ENCODE measurements around the gene NECAP2.
"Not testable (repeated sequence)": the region's sequence is repeated elsewhere in the genome, so short reads cannot be mapped to it uniquely, and the experiment has no call there.

Gene NECAP2

GRCh38 chr1:16489195-16489880 is 48.8 kb downstream of the NECAP2 start:
- not testable (repeated sequence) for H3K36me3 ChIP-seq (ENCODE audit: insufficient read depth, low read depth, low read length); H3K4me1 ChIP-seq (ENCODE audit: insufficient read depth, low read length); H3K27ac ChIP-seq (ENCODE audit: low read length); H3K9me3 ChIP-seq (ENCODE audit: insufficient read depth, low read depth, low read length); H3K27me3 ChIP-seq (ENCODE audit: insufficient read depth, low read length); H3K9ac ChIP-seq (ENCODE audit: low read depth, low read length); H3K4me3 ChIP-seq (ENCODE audit: low read length)

DNA sequence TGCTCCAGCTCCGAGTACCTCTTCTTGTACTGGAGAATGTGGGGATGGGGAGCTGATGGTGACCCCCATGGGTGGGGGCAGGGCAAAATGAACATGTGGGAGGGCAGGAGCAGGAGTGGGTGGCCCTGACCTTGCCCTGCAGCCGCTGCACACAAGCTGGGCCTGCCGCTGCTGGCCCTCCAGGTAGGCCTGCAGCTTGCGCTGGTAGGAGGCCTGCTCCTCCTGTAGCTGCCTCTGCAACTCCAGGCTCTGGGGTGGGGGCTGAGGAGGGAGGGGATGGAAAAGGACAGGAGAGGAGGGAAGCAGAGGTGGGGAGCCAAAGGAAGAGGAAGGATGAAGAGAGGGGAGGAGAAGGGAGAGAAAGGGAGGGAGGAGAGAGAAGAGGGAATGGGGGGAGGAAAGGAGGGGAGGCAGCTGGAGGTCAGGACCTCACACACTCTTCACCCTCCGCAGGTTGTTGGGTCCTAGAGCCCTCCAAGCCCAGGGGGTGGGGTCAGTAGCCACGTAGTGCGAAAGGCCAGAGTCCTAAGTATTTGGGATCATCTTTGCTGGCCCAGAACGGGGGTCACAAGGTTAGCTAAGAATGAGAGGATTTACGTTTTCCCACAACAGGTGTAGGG is 50.6 kb downstream of the NECAP2 start:
- Histone ChIP-seq H3K9me3 (ENCODE audit: insufficient read depth, low read depth, low read length) (no peaks in the 10 kb centered on the region), H3K9ac (ENCODE audit: low read depth, low read length) (no peak overlapping the region), H3K27me3 (ENCODE audit: insufficient read depth, low read length) (no peaks in the 10 kb centered on the region), H3K4me1 (ENCODE audit: insufficient read depth, low read length) (peaks cover 3% of the 10 kb centered on the region; the same call in 1 of the 2 replicates), H3K36me3 (ENCODE audit: insufficient read depth, low read depth, low read length) (no peaks in the 10 kb centered on the region; the same call in 1 of the 2 replicates), H3K27ac (ENCODE audit: low read length) (no peak overlapping the region), H3K4me3 (ENCODE audit: low read length) (no peak overlapping the region)

- not testable (repeated sequence) for H3K36me3 ChIP-seq (ENCODE audit: insufficient read depth, low read depth, low read length); H3K4me3 ChIP-seq (ENCODE audit: low read length); H3K9me3 ChIP-seq (ENCODE audit: insufficient read depth, low read depth, low read length); H3K4me1 ChIP-seq (ENCODE audit: insufficient read depth, low read length); H3K27me3 ChIP-seq (ENCODE audit: insufficient read depth, low read length); H3K9ac ChIP-seq (ENCODE audit: low read depth, low read length); H3K27ac ChIP-seq (ENCODE audit: low read length)
These were observed 52.4 kb downstream of the NECAP2 start for GRCh38 chr1:16492937-16493336.

GRCh38 chr1:16493731-16494130 is 53.2 kb downstream of the NECAP2 start:
- H3K9me3 ChIP-seq (ENCODE audit: insufficient read depth, low read depth, low read length); H3K9ac ChIP-seq (ENCODE audit: low read depth, low read length): not testable (repeated sequence)

DNA sequence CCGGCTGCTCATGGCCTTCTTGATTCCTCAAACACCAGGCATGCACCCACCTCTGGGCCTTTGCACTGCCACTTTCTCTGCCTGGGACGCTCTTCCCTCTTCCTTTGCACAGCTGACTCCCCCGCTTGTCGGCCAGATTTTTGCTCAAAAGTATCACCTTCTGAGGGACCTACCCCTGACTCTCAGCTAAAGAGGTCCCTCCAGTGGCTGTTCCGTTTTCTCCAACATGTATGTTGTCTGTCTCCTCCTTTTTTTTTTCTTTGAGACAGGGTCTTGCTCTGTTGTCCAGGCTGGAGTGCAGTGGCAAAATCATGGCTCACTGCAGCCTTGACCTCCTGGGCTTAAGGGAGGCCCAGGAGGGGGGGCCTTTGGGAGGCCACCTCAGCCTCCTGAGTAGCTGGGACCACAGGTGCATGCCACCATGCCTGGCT is 57.0 kb downstream of the NECAP2 start:
- not testable (repeated sequence) for H3K27me3 ChIP-seq (ENCODE audit: insufficient read depth, low read length); H3K27ac ChIP-seq (ENCODE audit: low read length); H3K9ac ChIP-seq (ENCODE audit: low read depth, low read length); H3K9me3 ChIP-seq (ENCODE audit: insufficient read depth, low read depth, low read length); H3K4me1 ChIP-seq (ENCODE audit: insufficient read depth, low read length); H3K36me3 ChIP-seq (ENCODE audit: insufficient read depth, low read depth, low read length); H3K4me3 ChIP-seq (ENCODE audit: low read length)

More at GRCh38 chr1:16493731-16494130, 53.2 kb downstream of the NECAP2 start:
- H3K27me3 ChIP-seq (ENCODE audit: insufficient read depth, low read length); H3K4me3 ChIP-seq (ENCODE audit: low read length); H3K4me1 ChIP-seq (ENCODE audit: insufficient read depth, low read length); H3K27ac ChIP-seq (ENCODE audit: low read length); H3K36me3 ChIP-seq (ENCODE audit: insufficient read depth, low read depth, low read length): not testable (repeated sequence)

DNA sequence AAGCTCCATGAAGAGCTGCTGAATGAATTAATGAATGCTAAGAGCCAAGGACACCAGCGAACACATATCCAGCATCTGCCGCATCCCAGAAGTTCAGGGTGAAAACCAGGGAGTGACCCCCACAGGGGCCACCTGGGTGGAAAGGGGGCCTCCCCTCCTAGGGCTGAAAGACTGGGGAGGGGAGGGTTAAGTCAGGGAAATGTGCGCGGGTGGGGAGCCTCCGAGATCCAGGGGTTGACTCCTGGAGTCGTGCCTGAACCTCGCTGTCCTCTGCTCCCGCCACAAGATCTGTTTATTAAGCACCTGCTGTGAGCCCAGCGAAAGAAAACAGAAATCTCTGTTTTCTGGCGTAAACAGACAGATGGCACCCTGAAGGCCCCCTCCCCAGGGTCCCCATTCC is 57.5 kb downstream of the NECAP2 start:
- H3K9me3 ChIP-seq (ENCODE audit: insufficient read depth, low read depth, low read length); H3K27ac ChIP-seq (ENCODE audit: low read length); H3K27me3 ChIP-seq (ENCODE audit: insufficient read depth, low read length); H3K4me1 ChIP-seq (ENCODE audit: insufficient read depth, low read length); H3K36me3 ChIP-seq (ENCODE audit: insufficient read depth, low read depth, low read length): not testable (repeated sequence)
- Histone ChIP-seq H3K9ac (ENCODE audit: low read depth, low read length) (peak overlapping the region; percentile 59; the same call in 1 of the 2 replicates), H3K4me3 (ENCODE audit: low read length) (peak overlapping the region; percentile 71)

GRCh38 chr1:16498573-16499413 is 58.3 kb downstream of the NECAP2 start:
- Histone ChIP-seq H3K9me3 (ENCODE audit: insufficient read depth, low read depth, low read length) (no peaks in the 10 kb centered on the region), H3K9ac (ENCODE audit: low read depth, low read length) (peak overlapping the region; percentile 70; the same call in 1 of the 2 replicates)

GRCh38 chr1:16500466-16500865 is 59.9 kb downstream of the NECAP2 start:
- H3K36me3 ChIP-seq (ENCODE audit: insufficient read depth, low read depth, low read length); H3K4me1 ChIP-seq (ENCODE audit: insufficient read depth, low read length); H3K27me3 ChIP-seq (ENCODE audit: insufficient read depth, low read length); H3K9me3 ChIP-seq (ENCODE audit: insufficient read depth, low read depth, low read length); H3K27ac ChIP-seq (ENCODE audit: low read length); H3K4me3 ChIP-seq (ENCODE audit: low read length); H3K9ac ChIP-seq (ENCODE audit: low read depth, low read length): not testable (repeated sequence)

More at GRCh38 chr1:16498573-16499413, 58.3 kb downstream of the NECAP2 start:
- Histone ChIP-seq H3K36me3 (ENCODE audit: insufficient read depth, low read depth, low read length) (no peaks in the 10 kb centered on the region), H3K4me1 (ENCODE audit: insufficient read depth, low read length) (no peaks in the 10 kb centered on the region), H3K4me3 (ENCODE audit: low read length) (peak overlapping the region; percentile 71), H3K27ac (ENCODE audit: low read length) (no peak overlapping the region), H3K27me3 (ENCODE audit: insufficient read depth, low read length) (no peaks in the 10 kb centered on the region)

DNA sequence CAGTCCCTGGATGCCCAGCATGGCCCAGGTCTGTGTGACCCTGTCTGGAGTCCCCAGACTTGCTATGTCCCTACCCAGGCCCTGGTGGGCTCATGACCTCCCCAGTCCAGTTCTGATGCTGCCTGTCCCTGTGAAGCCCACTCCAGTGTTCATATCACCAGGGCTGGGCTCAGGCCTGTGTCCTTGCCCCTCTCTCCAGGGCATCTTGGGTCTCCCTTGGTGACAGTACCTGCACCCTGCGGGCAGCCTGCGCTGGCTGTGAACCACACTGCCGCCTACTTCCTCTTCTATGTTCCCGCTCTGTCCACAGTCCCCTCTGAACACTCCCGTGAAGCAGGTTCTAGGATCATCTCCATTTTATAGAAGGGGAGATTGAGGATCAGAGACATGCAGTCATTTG is 60.5 kb downstream of the NECAP2 start:
- not testable (repeated sequence) for H3K36me3 ChIP-seq (ENCODE audit: insufficient read depth, low read depth, low read length); H3K4me1 ChIP-seq (ENCODE audit: insufficient read depth, low read length); H3K27me3 ChIP-seq (ENCODE audit: insufficient read depth, low read length); H3K9ac ChIP-seq (ENCODE audit: low read depth, low read length); H3K9me3 ChIP-seq (ENCODE audit: insufficient read depth, low read depth, low read length); H3K27ac ChIP-seq (ENCODE audit: low read length); H3K4me3 ChIP-seq (ENCODE audit: low read length)

DNA sequence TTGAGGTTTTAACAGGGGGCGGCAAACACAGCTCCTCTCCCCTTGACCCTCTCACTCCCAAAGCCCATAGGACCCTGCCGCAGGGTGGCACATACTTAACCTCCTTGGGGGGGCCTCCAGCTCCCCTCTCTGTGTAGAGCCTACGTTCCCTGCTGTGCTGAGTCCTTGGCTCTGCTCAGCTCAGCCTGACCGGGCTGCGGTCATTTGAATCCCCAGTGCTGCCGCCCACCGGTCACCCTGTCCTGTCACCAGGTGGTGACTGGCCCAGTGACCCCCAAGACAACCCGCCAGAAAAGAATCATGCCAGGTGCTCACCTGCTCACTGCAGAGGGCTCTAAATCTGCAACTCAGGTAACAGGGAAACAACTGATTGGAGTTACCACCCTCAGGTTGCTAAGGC is 60.9 kb downstream of the NECAP2 start:
- H3K27me3 ChIP-seq (ENCODE audit: insufficient read depth, low read length); H3K4me1 ChIP-seq (ENCODE audit: insufficient read depth, low read length); H3K36me3 ChIP-seq (ENCODE audit: insufficient read depth, low read depth, low read length); H3K27ac ChIP-seq (ENCODE audit: low read length); H3K9ac ChIP-seq (ENCODE audit: low read depth, low read length); H3K9me3 ChIP-seq (ENCODE audit: insufficient read depth, low read depth, low read length); H3K4me3 ChIP-seq (ENCODE audit: low read length): not testable (repeated sequence)

DNA sequence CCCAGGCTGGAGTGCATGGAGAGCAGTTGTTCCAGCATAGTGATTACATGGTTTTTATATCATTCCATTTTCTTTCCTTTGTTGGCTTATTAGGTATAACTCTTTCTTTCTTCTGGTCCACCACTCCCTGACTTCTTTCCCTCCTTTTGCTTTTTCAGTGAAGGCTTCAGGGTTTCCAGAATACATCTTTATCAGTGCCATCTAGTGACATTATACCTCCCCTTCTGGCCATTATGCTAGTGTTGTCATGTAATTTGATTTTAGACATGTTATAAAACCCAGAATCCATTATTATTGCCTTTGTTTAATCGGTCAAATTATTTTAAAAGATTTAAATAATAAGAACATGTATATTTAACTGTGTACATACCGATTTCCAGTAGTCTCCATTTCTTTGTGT is 63.0 kb downstream of the NECAP2 start:
- H3K27me3 ChIP-seq (ENCODE audit: insufficient read depth, low read length) = no peaks in the 10 kb centered on the region
- peaks cover 10% of the 10 kb centered on the region for H3K9me3 ChIP-seq (ENCODE audit: insufficient read depth, low read depth, low read length)
- H3K9ac ChIP-seq (ENCODE audit: low read depth, low read length) = no peak overlapping the region
- no peak overlapping the region for H3K27ac ChIP-seq (ENCODE audit: low read length)
- no peaks in the 10 kb centered on the region for H3K36me3 ChIP-seq (ENCODE audit: insufficient read depth, low read depth, low read length)
- H3K4me3 ChIP-seq (ENCODE audit: low read length) = no peak overlapping the region
- no peaks in the 10 kb centered on the region for H3K4me1 ChIP-seq (ENCODE audit: insufficient read depth, low read length)

DNA sequence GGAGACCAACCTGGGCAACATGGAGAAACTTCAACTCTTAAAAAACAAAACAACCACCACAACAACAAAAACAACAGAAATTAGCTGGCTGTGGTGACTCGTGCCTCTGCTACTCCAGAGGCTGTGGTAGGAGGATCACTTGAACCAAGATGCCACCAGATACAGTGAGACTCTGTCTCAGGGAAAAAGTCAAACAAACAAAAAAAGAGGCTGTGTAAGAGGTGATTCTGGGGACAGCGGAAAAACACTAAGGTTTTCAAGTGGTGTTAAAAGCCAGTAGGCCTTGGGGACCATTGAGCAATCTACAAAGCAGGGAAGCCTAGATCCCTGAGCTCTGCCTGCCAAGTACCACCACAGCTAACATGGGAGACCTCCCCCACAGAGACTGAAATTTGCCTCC is 65.3 kb downstream of the NECAP2 start:
- H3K4me1 ChIP-seq (ENCODE audit: insufficient read depth, low read length); H3K9ac ChIP-seq (ENCODE audit: low read depth, low read length); H3K36me3 ChIP-seq (ENCODE audit: insufficient read depth, low read depth, low read length); H3K4me3 ChIP-seq (ENCODE audit: low read length); H3K27me3 ChIP-seq (ENCODE audit: insufficient read depth, low read length); H3K27ac ChIP-seq (ENCODE audit: low read length); H3K9me3 ChIP-seq (ENCODE audit: insufficient read depth, low read depth, low read length): not testable (repeated sequence)

Measured in iPS-20b (cell line).